Naive B cell (primary cell): ENCODE measurements around the gene SPRR2B. TPM values are rescaled to one million over a fixed set of nuclear protein-coding genes. Genes with fewer than 3 reads are reported as not detected.
"Not testable (repeated sequence)": the region's sequence is repeated elsewhere in the genome, so short reads cannot be mapped to it uniquely, and the experiment has no call there.

Experiments used
- ATAC-seq, 2 donors: fragments of 150-1000 bp; cut with Tn5 transposase; 2 replicates each; pipeline ENCODE4 v1.10.0; 2021; ENCODE audit warnings: low read depth in 2 of 2, mild to moderate bottlenecking in 2 of 2, moderate library complexity in 2 of 2
- DNase-seq: peaks from one replicate; pipeline ENCODE4 v3.0.0; 2022
- H3K27ac Mint-ChIP-seq, 6 donors: one replicate each; pipeline ENCODE4 v1.8.0; 2020 to 2022; ENCODE audit warnings: mild to moderate bottlenecking in 6 of 6, mixed read lengths in 6 of 6, moderate library complexity in 5 of 6, inconsistent platforms in 2 of 6
- H3K27me3 Mint-ChIP-seq, 3 donors: one replicate each; pipeline ENCODE4 v1.8.0; 2021 to 2022; ENCODE audit warnings: mixed read lengths in 3 of 3, mild to moderate bottlenecking in 1 of 3
- H3K36me3 Mint-ChIP-seq, 2 donors: one replicate each; pipeline ENCODE4 v1.8.0; 2020 to 2022; ENCODE audit warnings: mixed read lengths in 2 of 2, inconsistent platforms in 1 of 2, mild to moderate bottlenecking in 1 of 2
- H3K4me1 Mint-ChIP-seq, 3 donors: one replicate each; pipeline ENCODE4 v1.8.0; 2020 to 2022; ENCODE audit warnings: mixed read lengths in 3 of 3, inconsistent platforms in 1 of 3, mild to moderate bottlenecking in 1 of 3, moderate library complexity in 1 of 3
- H3K4me3 Mint-ChIP-seq, 8 donors: one replicate each; pipeline ENCODE4 v1.8.0; 2020 to 2022; ENCODE audit warnings: mild to moderate bottlenecking in 8 of 8, mixed read lengths in 8 of 8, moderate library complexity in 8 of 8, inconsistent platforms in 2 of 8
- H3K9me3 Mint-ChIP-seq, 7 donors: one replicate each; pipeline ENCODE4 v1.8.0; 2020 to 2022; ENCODE audit warnings: mixed read lengths in 7 of 7, mild to moderate bottlenecking in 5 of 7, inconsistent platforms in 2 of 7, moderate library complexity in 1 of 7
- polyA plus RNA-seq, 6 donors: library from polyadenylated mRNA; unstranded; fragments of 300-500 nt; fragmentation: Illumina TruSeq; gene quantifications; one replicate each; pipeline ENCODE4 v1.2.3, GENCODE V29; 2021; ENCODE audit warnings: low read depth in 6 of 6

SPRR2B gene
- polyA plus RNA-seq, 6 donors from 2014 or later, result not detected

DNA sequence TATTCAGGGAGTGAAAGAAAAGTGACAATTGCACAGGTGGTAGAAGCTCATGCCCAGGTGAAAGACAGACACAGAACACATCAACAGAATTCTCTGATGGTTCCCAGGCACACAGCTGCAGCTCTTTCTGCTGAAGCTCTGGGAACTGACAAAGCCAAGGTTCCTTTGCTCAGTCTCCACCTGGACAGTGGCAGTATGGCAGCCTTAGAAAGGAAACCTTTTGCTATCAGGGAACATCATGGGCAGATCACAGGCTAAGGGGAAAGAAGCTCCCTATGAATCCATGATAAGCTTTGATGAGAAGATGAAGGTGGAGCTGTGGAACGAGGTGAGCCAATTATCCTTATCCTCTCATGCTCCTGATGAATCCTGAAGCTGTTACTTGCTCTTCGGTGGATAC is 1.2 kb downstream of the SPRR2B start:
- peaks cover 0 to 5% (median 0%) of the 10 kb centered on the region in 7 donors for H3K9me3 Mint-ChIP-seq
- H3K4me3 Mint-ChIP-seq, result no peak overlapping the region
- DNase-seq (no peak), ATAC-seq (no peak)
- H3K27me3 Mint-ChIP-seq, result peaks cover 22 to 36% (median 24%) of the 10 kb centered on the region in 3 donors
- H3K27ac Mint-ChIP-seq, result no peak overlapping the region
- H3K4me1 Mint-ChIP-seq, result no peaks in the 10 kb centered on the region
- no peaks in the 10 kb centered on the region for H3K36me3 Mint-ChIP-seq

DNA sequence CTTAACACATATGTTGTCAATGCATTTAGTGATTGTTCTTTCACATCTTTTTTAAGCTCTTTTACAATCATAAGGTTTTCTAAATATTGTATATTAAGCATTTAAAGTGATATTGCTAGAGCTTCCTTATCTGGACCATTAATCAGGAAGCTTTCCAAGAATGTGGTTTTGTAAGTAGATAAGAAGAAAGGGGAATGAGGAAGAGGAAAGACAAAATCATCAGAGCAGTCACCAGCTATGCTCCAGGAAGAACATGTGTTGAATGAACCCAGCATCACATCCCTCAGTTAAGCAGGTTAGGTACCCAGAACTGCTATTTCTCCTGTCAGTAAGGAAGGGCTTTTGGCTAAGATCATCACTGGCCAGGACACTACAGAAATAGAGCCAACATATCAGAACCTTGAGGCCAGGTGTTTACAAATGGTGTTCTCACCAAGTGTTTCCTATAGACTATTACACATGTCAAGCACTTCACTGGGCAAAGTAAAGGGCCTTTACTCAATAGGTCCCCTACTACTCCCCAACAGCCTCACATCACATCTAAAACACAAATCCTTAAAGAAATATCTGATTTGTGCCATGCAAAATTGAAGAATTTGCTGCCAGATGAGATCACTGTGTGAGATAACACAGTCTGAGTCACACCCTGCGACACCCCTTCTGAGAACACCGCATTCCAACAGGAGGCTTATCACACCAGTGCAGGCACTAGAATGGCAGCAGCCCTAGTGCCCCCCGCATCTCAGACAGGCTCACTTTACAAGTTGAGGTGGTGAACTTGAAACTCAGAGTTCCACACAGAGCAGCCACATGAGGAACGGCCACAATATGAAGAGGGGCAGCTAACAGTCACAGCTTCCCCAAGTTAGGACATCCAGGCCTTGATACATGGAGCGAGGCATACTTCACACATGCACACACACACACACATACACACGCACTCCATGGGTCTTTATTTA is 12.3 kb downstream of the SPRR2B start:
- no peaks in the 10 kb centered on the region for H3K36me3 Mint-ChIP-seq
- peaks cover 37 to 61% (median 52%) of the 10 kb centered on the region in 3 donors for H3K27me3 Mint-ChIP-seq
- no peak overlapping the region for H3K27ac Mint-ChIP-seq
- H3K4me1 Mint-ChIP-seq, result no peaks in the 10 kb centered on the region
- H3K9me3 Mint-ChIP-seq, result peaks cover 0 to 7% (median 0%) of the 10 kb centered on the region in 7 donors
- H3K4me3 Mint-ChIP-seq, result no peak overlapping the region
- DNase-seq (no peak), ATAC-seq (no peak)

DNA sequence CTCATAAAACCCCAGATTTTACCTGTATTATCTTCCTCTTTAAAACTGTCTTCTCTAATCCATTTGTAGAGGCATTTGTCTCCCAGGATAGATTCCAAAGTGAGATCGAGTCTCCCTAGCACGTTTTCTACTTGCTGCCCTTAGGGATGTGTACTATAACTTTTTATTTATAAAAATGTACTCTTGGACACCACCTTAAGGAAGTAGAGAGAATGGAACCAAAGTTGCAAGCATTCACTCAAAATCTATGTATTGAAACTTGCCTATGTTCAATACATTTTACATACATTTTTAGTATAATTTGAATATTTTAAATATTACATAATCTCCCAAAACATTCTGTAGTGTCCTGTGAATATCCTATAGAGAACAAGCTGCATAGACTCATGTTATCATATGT is 13.3 kb downstream of the SPRR2B start:
- Mint-ChIP-seq H3K27me3 (peaks cover 43 to 69% (median 55%) of the 10 kb centered on the region in 3 donors), H3K27ac (no peak overlapping the region), H3K4me3 (no peak overlapping the region), H3K9me3 (peaks cover 0 to 4% (median 0%) of the 10 kb centered on the region in 7 donors), H3K36me3 (no peaks in the 10 kb centered on the region), H3K4me1 (no peaks in the 10 kb centered on the region)
- DNase-seq (no peak), ATAC-seq (no peak)

DNA sequence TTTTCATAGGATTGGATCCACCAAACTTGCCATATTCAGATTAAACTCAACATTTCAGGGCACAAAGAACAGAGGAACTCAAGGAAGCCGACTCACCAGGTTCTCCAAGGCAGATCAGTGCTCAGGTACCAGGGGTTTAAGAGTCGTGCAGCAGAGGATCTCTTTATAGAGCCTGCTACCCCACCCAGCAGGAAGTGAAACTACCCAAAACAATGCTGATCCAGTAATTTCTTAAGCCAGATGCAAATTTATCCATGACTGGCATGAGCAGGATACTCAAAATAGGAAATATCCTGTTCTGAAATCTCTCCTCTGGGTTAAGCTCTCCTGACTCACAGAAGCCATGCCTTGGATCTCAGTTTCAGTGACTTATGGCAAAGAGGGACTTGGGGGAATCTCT is 14.0 kb downstream of the SPRR2B start, which contains the start of gene SPRR2A:
Gene SPRR2A (minus strand): TSS at position 138 of the 400 bp plus-strand sequence. CDS start 777 bp downstream, outside the sequence.
- no peak within 1 kb of the TSS for H3K4me3 Mint-ChIP-seq
- H3K27ac Mint-ChIP-seq, result no peak within 1 kb of the TSS
- no peaks in the 10 kb centered on the region for H3K4me1 Mint-ChIP-seq
- no peak for DNase-seq
- no peak for ATAC-seq
- peaks cover 0 to 10% (median 1%) of the 10 kb centered on the region in 7 donors for H3K9me3 Mint-ChIP-seq
- H3K27me3 Mint-ChIP-seq, result peaks cover 48 to 72% (median 63%) of the 10 kb centered on the region in 3 donors
- H3K36me3 Mint-ChIP-seq, result no peaks in the 10 kb centered on the region

DNA sequence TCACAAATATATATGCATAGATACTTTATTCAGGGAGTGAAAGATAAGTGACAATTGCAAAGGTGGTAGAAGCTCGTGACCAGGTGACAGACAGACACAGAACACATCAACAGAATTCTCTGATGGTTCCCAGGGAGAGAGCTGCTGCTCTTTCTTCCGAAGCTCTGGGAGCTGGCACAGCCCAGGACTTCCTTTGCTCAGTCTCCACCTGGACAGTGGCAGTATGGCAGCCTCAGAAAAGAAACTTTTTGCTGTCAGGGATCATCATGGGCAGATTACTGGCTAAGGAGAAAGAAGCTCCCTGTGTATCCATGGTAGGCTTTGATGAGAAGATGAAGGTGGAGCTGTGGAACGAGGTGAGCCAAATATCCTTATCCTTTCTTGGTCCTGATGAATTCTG is 15.3 kb downstream of the SPRR2B start:
- peaks cover 61 to 75% (median 72%) of the 10 kb centered on the region in 3 donors for H3K27me3 Mint-ChIP-seq
- not testable (repeated sequence) for H3K27ac Mint-ChIP-seq, H3K4me3 Mint-ChIP-seq, ATAC-seq, DNase-seq, H3K36me3 Mint-ChIP-seq, H3K4me1 Mint-ChIP-seq
- peaks cover 0 to 13% (median 1%) of the 10 kb centered on the region in 7 donors for H3K9me3 Mint-ChIP-seq

DNA sequence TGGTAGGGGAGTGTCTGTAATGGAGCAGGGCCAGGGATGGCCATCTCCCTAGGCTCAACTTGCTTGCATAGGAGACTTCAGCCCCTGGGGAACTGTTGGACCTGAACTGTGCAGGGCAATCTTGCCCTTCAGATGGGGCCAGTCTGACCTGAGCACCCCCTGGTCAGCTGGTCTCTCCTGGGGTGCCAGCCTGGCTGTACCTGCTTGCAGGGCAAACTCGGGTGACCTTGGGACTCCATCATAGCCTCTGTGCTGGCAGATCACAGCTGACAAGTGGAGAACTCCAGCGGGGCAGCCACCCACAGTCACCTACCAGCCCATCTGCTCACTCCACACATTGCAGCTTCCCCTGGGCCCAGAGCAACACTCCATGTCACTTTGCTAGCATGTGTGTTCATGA is 22.2 kb downstream of the SPRR2B start:
- Mint-ChIP-seq H3K9me3 (peaks cover 0 to 13% (median 4%) of the 10 kb centered on the region in 7 donors), H3K4me1 (no peaks in the 10 kb centered on the region), H3K27me3 (peaks cover 38 to 65% (median 59%) of the 10 kb centered on the region in 3 donors), H3K36me3 (no peaks in the 10 kb centered on the region), H3K4me3 (no peak overlapping the region), H3K27ac (no peak overlapping the region)
- DNase-seq (no peak), ATAC-seq (no peak)

GRCh38 chr1:153040950-153041631 is 30.3 kb downstream of the SPRR2B start, which contains the start of gene SPRR2D:
SPRR2D (minus strand) TSS chr1:153041120; CDS start chr1:153040346, 774 bp downstream.
- DNase-seq (no peak), ATAC-seq (no peak)
- Mint-ChIP-seq H3K27ac (no peak within 1 kb of the TSS), H3K4me3 (no peak within 1 kb of the TSS), H3K4me1 (no peaks in the 10 kb centered on the region), H3K27me3 (peaks cover 69 to 80% (median 70%) of the 10 kb centered on the region in 3 donors), H3K9me3 (peaks cover 0 to 10% (median 4%) of the 10 kb centered on the region in 7 donors), H3K36me3 (peaks cover 0 to 6% of the 10 kb centered on the region in 2 donors)

GRCh38 chr1:153035211-153035610 is 36.2 kb downstream of the SPRR2B start:
- peaks cover 60 to 74% (median 64%) of the 10 kb centered on the region in 3 donors for H3K27me3 Mint-ChIP-seq
- H3K36me3 Mint-ChIP-seq, result peaks cover 0 to 6% of the 10 kb centered on the region in 2 donors

DNA sequence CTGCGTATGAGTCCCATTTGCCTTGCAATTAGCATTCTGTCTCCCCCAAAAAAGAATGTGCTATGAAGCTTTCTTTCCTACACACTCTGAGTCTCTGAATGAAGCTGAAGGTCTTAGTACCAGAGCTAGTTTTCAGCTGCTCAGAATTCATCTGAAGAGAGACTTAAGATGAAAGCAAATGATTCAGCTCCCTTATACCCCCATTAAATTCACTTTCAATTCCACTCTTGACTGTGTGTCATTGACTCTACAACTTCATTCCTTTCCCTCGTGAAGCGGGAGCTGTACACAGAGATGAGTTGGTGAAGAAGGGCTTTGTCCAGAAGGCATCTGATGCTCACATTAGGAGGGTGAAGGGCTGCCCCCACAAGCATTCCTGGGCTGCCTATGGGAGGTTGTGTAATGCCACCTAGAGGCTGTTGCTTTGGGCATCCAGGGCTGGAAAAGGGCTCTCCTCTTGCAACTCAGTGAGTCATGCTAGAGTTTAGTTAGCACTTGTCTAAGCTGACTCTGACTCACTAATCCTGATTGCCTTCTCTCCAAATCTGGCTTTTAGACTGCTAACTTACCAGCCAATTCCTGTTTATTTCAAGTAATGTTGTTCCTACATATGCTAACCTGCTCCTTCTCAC is 38.6 kb downstream of the SPRR2B start:
- H3K36me3 Mint-ChIP-seq, result no peaks in the 10 kb centered on the region
- H3K9me3 Mint-ChIP-seq, result peaks cover 0 to 18% (median 7%) of the 10 kb centered on the region in 7 donors
- no peak overlapping the region for H3K27ac Mint-ChIP-seq
- H3K27me3 Mint-ChIP-seq, result peaks cover 66 to 81% (median 69%) of the 10 kb centered on the region in 3 donors
- peaks cover 5 to 10% (median 6%) of the 10 kb centered on the region in 3 donors for H3K4me1 Mint-ChIP-seq
- DNase-seq (no peak), ATAC-seq (no peak)
- no peak overlapping the region for H3K4me3 Mint-ChIP-seq

More at GRCh38 chr1:153035211-153035610, 36.2 kb downstream of the SPRR2B start:
- DNase-seq, result no peak
- ATAC-seq, result no peak
- peaks cover 0 to 16% (median 4%) of the 10 kb centered on the region in 7 donors for H3K9me3 Mint-ChIP-seq
- peaks cover 5 to 10% (median 6%) of the 10 kb centered on the region in 3 donors for H3K4me1 Mint-ChIP-seq
- no peak overlapping the region for H3K27ac Mint-ChIP-seq
- no peak overlapping the region for H3K4me3 Mint-ChIP-seq

DNA sequence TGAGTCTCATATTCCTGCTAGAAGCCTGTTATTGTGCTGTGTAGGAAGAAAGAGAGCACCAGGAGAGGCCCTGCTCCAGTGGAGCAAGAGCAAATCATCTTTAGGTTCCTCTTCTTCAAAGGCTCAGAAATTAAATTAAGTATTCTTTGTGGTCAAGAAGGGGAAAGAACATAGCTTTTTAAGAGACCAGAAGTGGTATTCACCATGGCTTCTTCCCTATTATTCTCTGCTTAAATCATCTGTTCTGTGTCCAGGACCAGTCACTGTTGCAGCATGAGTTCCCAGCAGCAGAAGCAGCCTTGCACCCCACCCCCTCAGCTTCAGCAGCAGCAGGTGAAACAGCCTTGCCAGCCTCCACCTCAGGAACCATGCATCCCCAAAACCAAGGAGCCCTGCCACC is 39.3 kb downstream of the SPRR2B start:
- Mint-ChIP-seq H3K4me1 (peaks cover 5 to 10% (median 6%) of the 10 kb centered on the region in 3 donors), H3K27me3 (peaks cover 65 to 76% (median 68%) of the 10 kb centered on the region in 3 donors), H3K27ac (no peak overlapping the region), H3K9me3 (peaks cover 0 to 18% (median 5%) of the 10 kb centered on the region in 7 donors), H3K36me3 (no peaks in the 10 kb centered on the region), H3K4me3 (no peak overlapping the region)
- DNase-seq (no peak), ATAC-seq (no peak)

DNA sequence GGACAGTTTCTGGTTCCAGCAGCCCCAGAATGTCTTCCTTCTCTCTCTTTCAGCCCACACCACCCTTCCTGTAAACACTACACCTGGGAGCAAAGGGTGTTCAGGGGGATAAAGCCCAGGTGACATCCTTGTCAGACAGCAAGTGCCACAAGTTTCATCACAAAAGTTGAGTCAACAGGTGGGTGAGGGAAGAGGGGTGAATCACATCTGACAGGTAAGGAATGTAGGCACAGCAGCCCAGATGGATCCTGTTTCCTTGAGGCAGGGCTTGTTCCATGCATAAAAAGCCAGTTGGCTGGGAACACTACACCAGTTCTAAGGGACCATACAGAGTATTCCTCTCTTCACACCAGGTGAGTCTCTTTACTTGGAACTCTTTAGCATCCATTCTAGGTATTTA is 40.5 kb downstream of the SPRR2B start, which contains the start of gene SPRR1B:
Gene SPRR1B (plus strand): TSS at position 309 of the 400 bp plus-strand sequence. CDS start 1,143 bp downstream, outside the sequence.
- no peak for ATAC-seq
- peaks cover 0 to 12% (median 5%) of the 10 kb centered on the region in 7 donors for H3K9me3 Mint-ChIP-seq
- H3K36me3 Mint-ChIP-seq, result no peaks in the 10 kb centered on the region
- H3K4me3 Mint-ChIP-seq, result no peak within 1 kb of the TSS
- H3K27ac Mint-ChIP-seq, result no peak within 1 kb of the TSS
- H3K27me3 Mint-ChIP-seq, result peaks cover 59 to 75% (median 73%) of the 10 kb centered on the region in 3 donors
- H3K4me1 Mint-ChIP-seq, result peaks cover 5 to 10% (median 6%) of the 10 kb centered on the region in 3 donors
- DNase-seq, result no peak

DNA sequence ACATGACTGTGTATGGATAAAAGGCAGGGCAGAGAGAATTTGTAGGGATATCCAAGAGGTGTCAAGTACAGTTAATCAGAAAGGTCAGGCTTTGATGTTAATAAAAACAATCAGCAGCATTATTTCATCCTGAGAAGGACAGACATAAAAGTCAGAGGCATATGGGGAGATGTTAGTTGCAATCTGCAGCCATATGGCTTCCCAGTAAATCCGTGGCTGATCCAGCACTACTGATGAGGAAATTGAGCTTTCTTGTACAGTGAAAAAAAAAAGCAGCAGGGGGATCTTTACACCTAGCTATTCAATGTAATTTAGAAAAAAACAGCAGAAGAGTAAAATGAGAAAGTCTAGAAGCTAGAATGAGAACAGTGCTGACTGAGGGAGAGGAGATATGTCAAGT is 42.6 kb downstream of the SPRR2B start:
- Mint-ChIP-seq H3K27me3 (peaks cover 49 to 75% (median 74%) of the 10 kb centered on the region in 3 donors), H3K4me3 (no peak overlapping the region), H3K9me3 (peaks cover 0 to 9% (median 3%) of the 10 kb centered on the region in 7 donors), H3K36me3 (no peaks in the 10 kb centered on the region), H3K4me1 (peaks cover 5 to 10% (median 6%) of the 10 kb centered on the region in 3 donors), H3K27ac (no peak overlapping the region)
- no peak for ATAC-seq
- no peak for DNase-seq
